Measurements from ENCODE around the gene GGA2. TPM values are rescaled to one million over a fixed set of nuclear protein-coding genes. Genes with fewer than 3 reads are reported as not detected.

GGA2 gene
- total RNA-seq, 1 experiment from 2014 or later: 25.9 TPM

DNA sequence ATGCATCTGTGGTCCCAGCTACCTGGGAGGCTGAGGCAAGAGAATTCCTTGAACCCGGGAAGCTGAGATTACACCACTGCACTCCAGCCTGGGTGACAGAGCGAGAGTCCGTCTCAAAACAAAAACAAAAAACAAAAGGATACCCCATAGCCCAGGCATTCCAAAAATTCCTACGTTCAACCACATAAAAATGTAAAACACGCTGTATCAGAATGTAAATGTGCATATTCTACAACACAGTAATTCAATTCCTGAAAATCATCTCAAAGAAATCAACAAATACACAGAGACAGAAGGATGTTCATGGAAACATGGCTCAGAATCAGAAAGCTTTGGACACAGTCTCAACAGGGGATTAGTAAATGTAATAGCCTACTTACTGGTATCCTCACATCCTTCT lies 90.3 kb downstream of the GGA2 start:
- no peak for DNase-seq (ENCODE audit: low spot score)

DNA sequence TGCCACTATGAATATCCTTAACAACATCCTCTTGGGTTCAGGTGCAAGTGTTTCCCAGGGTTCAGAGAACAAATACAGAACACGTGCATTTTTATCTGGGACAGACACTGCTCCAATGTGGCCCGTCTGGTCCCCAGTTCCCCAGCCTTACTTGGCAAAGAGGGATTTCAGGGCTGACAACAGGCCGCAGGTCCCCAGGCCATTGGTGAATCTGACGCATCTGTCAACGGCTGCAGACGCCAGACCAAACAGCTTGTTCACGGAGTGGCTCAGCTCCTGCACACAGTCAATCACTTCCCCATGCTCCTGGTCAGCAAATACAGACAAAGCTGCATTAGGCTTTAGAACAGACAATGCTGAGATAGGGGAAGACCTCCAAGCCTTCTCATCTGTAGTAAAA lies 93.5 kb downstream of the GGA2 start:
- DNase-seq (ENCODE audit: low spot score): no peak

DNA sequence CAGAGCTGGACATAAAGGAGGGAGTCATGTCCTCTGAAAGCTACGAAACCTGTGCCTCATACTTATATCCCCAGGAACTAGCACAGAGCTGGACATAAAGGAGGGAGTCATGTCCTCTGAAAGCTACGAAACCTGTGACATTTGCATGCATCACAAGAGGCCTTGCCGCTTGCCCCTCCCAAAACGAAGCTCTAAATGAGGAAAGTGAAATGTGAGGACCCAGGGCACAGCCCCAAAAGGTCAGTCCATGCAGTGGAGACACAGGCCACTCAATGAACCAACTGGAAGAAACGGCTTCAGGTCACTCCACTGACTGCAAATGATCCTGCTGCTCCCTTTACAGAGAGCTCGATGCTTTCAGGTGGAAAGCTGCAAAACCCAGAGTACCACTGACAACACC lies 95.6 kb downstream of the GGA2 start:
- DNase-seq (ENCODE audit: low spot score): no peak

Small RNAs within 50 kb of the gene (small RNA-seq; reads per million reads assigned to genes)
- gene RF00072: not detected

Other genes starting within 250 kb of the GGA2 start
- gene SCNN1B, start 208.2 kb downstream of the GGA2 start, total RNA-seq (2014; rRNA removed; shearing (Covaris generic)): not detected in 2 replicates
- gene COG7, start 57.3 kb downstream of the GGA2 start, total RNA-seq (2014; rRNA removed; shearing (Covaris generic)): 17.5 and 18.3 TPM in 2 replicates
- gene EARS2, start 46.9 kb upstream of the GGA2 start, total RNA-seq (2014; rRNA removed; shearing (Covaris generic)): 64.7 and 83.3 TPM in 2 replicates
- gene UBFD1, start 47.2 kb upstream of the GGA2 start, total RNA-seq (2014; rRNA removed; shearing (Covaris generic)): 67.3 and 94.4 TPM in 2 replicates
- 279 and 304 TPM in 2 replicates for gene NDUFAB1, start 85.8 kb upstream of the GGA2 start, total RNA-seq (2014; rRNA removed; shearing (Covaris generic))
- 7.0 and 7.9 TPM in 2 replicates for gene PALB2, start 130.8 kb upstream of the GGA2 start, total RNA-seq (2014; rRNA removed; shearing (Covaris generic))
- gene DCTN5, start 131.0 kb upstream of the GGA2 start, total RNA-seq (2014; rRNA removed; shearing (Covaris generic)): 38.5 and 51.3 TPM in 2 replicates
- 90.6 and 99.6 TPM in 2 replicates for gene PLK1, start 168.4 kb upstream of the GGA2 start, total RNA-seq (2014; rRNA removed; shearing (Covaris generic))
- gene ERN2, start 202.7 kb upstream of the GGA2 start, total RNA-seq (2014; rRNA removed; shearing (Covaris generic)): 24.2 and 42.9 TPM in 2 replicates
- gene CHP2, start 244.5 kb upstream of the GGA2 start, total RNA-seq (2014; rRNA removed; shearing (Covaris generic)): 0.08 and 0.56 TPM in 2 replicates